HG02973 (cell line): ENCODE measurements around the gene GRIK2.

ENCODE experiments used
- ATAC-seq: cut with Tn5 transposase; IDR thresholded peaks from one replicate; pipeline ENCODE4 v1.9.1; 2021; ENCODE audit warnings: moderate library complexity; ENCODE audit not compliant: unreplicated experiment

The GRIK2 gene

DNA sequence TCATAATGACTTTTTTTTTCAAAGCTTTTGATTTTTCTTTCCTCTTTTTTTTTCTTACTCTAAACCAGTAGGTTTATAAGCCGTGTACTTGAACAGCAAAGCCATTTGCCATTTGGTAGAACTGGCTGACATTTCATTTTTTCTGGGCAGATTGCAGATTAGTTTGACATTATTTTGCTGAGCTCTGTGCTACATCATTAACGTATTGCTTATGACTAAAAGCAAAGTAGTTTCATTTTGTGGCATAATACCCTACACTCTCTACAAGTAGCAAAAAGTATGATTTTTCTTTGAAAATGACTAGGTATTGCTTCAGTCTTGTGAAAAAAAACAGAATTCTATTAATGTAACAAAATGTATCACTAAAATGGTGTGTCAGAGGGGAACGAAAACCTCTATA lies 141.3 kb downstream of the GRIK2 start:
- no peak for ATAC-seq

DNA sequence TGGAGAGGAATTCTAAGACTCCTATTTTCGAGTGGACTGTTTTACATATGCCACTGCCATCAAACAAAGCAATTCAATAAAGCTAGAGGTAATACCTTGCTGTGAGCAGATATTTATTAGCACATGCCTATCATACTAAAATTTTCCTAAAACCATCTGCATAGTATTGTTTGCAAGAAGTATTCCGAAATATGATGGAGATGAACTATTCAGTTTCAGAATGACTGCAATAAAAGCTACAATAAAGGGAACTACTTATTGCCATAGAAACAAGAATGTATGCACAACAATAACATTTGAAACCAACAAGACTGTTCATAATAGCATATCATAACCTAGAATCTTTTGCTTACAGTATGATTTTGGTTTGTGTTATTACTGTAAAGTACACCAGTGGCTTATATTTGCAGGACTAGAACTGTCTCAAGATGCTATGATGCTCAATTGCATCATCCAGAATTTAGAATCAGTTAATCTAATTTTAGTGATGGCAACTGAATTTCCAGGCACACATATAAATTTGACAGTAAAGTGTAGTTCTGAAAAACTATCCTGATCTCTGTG lies 144.3 kb downstream of the GRIK2 start:
- ATAC-seq, result peak; percentile 67

DNA sequence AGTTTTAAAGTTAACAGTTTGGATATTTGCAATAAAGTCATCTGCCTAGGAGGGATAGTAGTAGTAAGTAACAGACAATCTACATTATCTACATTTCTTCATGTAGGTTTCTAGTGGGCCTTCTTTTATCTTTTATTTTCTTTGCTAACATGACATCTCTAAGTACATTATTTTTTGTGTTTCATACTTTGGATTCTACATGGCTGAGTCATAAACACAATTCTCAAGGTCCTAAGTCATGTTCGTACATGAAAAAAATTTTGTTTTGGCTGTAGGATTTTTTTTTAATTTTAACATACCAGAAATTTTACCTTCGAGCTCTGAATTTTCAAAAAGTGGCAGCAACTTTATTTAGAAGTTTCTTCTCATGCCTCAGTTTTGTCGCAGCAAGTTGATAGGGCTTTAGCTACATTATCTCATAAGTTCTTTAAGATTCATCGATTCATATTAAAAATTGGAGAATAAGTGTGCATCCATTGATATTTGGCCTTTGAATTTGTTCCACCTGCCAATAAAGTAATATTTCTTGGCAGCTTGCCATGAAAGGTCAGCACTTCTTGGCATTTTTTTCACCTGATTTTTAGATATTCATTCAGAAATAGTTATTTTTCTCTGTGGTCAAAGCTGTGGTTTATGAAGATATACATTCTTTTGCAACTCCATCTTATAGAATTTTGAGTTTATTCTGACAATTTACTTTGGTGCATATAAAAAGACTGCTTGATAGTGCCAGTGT lies 146.2 kb downstream of the GRIK2 start:
- no peak for ATAC-seq

DNA sequence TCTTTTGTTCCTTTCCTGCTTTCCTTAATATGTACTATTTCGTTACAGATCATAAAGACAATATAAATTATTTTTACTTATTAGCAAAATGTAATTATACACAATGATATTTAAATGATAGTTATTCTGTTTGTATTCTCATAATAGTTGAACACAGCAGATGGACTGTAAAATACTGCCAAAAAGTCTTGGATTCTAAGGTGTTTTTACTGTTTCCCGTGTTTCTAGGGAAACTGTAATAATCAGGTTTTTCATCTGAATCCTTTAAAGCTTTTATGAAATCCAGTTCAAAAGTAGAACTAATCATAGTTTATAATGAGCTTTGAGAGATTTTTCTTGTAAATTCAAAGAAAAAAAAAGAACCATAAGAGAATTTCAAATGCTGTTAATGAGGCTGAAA lies 148.4 kb downstream of the GRIK2 start:
- no peak for ATAC-seq

DNA sequence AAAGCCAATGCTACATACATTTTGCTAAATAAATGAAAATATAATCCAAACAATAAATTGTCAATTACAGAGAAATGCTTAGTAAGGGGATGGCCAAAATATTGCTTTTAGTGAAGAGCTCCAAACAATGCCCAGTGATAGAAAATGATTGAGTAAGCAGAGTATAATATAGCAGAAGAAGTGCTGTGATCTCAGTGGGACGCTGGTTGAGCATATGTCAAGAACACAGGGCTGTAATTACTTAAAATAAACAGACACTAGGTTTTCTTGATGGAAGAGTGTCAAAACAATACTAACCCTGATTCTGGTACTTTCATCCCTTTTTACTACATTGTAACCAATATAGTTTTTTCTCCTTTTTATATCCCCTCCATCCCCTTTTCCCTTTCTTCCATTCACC lies 150.3 kb downstream of the GRIK2 start:
- ATAC-seq, result no peak

DNA sequence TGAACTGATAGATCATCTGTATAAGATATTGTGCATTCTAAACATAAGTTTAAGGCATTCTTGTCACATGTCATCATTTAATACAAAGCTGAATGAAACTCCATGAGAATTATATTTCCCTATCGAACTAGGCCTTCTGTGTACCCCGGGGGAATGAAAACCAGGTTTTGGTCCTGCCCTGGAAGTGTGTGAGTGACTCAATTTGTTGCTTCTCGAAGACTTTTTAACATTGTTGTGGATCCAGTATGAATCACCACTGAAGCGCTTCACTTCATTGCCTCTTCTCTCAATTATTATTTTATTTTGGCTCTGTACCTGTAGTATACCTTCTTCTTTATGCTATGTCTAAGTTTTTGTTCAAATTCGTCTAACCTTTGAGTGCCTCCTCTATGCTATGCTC lies 150.8 kb downstream of the GRIK2 start:
- no peak for ATAC-seq

DNA sequence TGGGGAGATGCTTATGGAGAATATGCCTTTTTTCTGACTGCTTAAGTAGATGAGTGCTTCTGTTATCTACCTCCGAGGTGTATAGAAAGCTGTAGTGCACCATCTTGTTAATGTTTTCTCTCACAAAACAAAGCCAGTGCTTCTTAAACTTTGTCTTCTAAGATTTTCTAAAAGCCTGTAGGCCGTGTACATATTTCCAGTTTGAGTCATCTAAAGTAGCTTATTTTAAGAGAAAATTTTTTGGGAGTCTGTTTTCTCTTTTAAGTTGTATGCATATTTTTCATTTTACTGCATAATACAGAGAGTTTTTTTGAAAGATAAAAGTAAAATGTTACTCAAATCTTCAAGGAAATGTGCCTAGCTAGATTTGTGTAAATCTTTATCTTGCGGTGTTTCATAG lies 151.7 kb downstream of the GRIK2 start:
- ATAC-seq, result no peak

DNA sequence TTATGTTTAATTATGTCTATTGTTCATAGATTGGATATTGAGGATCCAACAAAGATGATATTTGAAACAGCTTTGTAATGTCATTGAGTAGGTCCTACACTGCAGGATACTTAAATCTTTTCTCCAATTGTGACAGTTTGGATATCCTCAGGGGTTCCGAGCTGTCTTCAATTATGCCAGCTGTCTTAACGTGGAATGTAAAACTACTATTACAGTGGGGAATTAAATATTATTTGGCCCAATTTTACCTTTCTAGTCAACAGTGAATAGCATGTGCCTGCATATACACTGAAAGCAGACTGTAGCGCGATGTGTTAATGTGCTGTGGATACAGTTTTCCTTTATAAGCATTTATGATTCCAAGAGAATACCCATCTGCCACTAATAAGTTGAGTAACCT lies 156.9 kb downstream of the GRIK2 start:
- ATAC-seq, result no peak

DNA sequence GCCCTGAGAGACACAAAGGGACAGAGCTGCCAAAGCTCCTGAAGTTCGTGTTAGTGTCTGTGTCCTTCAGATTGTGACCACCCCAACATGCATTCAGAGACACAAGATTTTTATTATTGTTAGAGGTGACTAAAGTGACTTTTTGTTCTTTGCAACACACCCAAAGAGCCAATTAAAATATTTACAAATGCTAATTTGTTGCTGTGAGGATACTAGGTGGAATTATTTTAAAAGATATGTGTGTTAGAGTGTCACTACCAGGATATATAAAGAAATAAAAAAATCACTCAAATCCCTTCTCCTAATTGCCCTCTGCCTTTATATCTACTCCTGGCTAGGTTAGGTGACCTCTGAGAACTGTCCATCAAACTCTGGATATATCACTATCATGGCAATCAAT lies 160.7 kb downstream of the GRIK2 start:
- no peak for ATAC-seq

DNA sequence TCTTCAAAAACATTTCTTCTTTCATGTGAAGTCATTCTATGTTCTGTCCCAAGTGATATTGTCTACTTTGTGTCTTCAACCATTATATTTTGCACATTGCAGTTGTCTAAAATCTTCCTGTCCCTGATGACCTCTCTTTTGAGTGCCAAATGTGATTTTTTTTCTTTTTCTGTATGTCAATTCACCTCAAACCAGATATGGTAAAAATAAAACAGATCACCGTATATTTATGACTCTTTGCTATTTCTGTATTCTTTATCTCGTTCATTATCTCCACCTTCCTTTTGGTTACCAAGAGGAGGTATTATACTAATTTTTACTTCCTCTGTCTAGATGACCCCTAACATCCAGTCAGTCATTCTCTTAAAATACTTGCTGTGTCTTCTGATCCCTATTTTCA lies 165.2 kb downstream of the GRIK2 start:
- no peak for ATAC-seq

DNA sequence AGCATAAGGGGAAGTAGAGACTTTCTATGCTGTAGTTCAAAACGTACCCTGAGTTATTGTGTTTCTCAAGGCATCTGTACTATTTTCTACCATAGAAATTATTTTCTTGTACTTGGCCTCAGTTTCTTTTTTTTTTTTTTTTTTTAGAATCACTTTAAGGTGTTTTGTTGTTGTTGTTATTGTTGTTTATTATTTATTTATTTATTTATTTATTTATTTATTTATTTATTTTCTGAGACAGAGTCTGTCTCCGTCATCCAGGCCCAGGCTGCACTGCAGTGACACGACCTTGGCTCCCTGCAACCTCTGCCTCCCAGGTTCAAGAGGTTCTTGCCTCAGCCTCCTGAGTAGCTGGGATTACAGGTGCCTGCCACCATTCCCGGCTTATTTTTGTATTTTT lies 179.1 kb downstream of the GRIK2 start:
- no peak for ATAC-seq

DNA sequence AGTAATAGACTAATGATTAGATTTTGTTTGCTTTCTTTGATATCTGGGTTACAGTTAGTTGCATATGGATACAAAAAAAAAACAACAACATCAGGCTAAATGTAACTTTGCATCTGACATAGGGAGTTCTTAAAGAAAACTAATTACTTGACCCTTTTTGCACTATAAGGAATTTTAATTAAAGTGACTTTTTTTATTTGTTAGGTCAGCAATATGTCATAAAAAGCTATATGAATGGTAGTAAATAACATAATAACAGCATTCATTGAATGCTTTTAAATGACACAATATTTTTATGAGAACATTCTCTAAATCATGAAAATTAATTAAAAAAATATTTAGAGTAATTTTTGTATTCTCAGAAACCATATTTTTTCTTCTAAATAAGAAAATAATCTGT lies 183.6 kb downstream of the GRIK2 start:
- no peak for ATAC-seq

DNA sequence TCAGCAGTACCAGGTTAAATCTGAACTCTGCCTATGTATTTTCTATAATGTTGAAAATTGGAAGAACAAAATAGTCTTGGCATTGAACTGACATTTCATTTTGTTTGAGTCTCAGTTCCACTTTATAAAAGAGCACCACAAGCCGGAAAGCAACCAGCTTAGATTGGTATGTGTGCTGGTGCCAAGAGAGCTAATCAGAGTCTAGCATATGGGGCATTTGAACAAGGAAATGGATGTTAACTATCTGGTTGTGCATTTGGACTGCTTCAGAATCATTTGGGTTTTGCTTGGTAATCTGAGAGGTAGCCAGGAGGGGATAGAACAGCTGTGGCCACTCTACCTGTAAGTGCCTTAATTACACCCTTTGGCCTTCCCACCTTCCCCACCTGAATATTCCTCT lies 184.8 kb downstream of the GRIK2 start:
- no peak for ATAC-seq

DNA sequence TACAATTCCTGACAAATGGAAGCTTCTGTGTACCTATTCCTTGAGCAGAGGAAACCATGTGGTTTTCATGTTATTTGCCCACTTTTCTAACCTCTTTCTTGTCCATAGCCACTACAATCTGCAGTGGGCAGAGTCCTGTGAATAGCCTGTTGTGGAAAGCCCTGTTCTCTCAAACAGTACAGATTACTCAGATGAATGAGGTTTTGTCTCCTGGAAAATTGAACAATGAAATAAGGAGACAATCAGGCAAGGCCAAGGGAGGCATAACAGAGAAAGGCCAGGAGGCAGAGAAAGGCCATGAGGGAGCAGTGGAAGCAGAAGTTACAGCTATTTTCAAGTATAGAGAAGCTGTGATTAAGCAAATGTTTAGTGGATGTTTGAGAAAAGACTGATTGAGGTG lies 189.3 kb downstream of the GRIK2 start:
- no peak for ATAC-seq

DNA sequence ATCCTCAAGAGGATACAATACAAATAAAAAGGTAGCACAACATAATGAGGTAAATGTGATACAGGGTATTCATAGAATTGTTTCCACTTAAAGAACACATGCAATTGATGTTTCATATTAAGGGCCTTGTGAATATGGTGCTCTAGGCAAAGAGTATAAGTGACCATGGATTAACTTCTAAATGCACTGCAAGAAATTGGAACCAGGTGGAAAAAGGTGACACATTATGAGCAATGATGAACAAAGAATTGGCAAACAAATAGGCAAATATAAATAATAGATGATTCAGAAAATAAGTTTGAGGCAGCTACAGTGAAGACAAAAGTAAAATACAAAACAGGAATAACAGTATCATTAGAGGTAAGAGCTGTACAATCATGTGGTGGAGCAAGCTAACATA lies 192.0 kb downstream of the GRIK2 start:
- ATAC-seq, result no peak

DNA sequence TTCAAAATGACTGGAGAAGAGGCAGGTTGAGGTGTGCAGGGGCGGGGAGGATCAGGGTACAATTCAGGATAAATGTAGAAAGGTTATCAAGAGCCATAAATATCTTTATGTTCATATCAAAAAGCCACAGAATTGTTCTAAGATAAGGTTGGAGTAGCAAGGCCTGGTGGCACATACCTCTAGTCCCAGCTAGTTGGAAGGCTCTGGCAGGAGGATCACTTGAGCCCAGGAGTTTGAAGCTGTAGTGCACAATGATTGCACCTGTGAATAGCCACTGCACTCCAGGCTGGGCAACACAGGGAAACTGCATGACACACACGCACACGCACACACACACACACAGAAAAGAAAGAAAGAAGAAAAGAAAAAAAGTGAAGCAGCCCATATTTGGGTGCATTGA lies 194.8 kb downstream of the GRIK2 start:
- no peak for ATAC-seq

DNA sequence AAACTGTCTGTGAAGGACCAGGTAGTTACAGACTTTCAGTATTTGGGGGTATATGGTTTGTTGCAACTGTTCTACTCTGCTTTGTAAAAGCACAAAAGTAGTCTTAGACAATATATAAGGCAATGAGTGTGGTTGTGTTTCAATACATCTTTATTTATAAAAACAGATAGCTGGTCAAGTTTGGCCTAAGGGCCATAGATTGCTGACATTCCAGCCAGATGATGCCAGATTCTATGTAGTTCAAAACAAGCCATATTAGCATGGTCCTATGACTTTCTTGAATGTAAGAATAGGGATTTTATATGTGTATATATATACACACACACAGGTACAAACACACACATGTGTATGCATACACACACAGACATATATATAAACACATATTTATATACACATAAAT lies 201.8 kb downstream of the GRIK2 start:
- ATAC-seq, result no peak

DNA sequence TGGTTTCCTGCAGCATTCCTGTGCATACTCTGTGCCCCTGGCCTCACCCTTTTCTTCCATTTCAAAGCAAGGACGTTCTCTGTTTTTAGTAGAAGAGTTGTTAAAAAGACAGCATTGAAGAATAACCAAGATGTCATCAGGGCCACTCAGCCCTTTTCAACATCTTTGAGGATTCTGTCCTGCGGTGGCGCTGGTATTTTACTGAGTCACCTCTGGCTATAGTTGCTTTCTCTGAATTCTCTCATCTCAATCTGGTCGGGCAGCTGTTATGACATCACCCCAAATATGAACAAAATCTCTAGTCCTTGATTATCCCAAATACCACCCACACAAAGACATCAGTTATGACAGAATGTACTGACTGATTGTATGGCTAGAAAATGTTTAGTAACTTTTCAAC lies 204.2 kb downstream of the GRIK2 start:
- ATAC-seq, result no peak

DNA sequence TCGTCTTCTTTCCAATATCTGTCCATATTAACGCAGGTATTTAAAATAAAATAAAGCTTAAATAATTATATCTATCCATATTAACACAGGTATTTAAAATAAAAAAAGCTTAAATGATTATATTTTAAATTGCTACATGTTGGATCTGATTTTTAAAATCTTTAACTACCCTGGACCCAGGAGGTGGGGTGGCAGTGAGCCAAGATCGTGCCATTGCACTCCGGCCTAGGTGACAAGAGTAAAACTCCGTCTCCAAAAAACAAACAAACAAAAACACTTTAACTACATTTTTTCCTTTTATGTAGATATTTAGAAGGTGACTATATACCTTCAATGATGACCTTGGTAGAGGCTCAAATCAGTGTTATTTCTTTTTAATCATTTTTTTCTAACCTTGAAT lies 211.9 kb downstream of the GRIK2 start:
- ATAC-seq, result no peak

DNA sequence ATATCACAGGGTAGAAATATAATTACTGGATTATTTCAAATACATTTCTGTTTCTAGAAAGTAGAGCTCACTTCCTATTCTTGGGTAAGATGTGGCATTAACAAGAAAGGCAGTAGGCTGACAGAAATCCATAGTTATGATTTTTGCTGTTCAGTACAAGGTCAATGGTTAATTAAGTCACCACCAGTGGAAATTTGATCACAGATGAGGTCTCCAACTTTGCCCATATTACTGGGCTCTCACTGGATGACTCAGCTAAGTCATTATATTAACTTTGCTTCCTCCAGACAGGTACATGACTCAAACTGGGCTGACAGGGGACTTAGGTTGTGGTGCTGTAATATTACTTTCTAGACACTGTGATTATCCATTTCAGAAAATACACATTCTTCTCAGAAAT lies 212.4 kb downstream of the GRIK2 start:
- peak; percentile 93 for ATAC-seq

DNA sequence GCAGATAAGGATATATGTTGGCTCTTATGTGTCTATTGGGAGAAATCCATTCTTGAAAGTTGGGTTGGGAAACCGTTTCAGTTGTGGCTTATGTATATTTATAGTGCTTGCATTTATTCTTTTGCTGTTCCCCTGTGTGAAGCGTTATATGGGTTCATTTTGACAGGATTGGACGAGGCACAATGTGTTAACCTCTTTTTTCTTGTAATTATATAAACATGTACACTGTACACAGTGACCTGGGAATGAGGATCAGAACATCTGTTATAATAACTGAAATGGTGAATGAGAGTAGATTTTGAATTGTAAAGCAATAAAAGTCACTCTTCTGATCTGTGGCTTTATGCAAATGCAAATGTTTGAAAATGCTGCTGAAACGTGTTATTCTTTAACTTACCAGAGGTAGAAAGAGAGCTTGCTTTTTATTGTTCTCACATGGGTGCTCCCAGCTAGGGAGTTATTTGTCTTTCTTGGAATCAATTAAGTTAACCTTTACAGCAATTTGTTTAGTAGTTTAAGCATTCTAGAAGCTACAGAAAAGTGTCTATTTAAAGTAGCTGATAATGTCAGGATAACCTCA lies 213.7 kb downstream of the GRIK2 start:
- no peak for ATAC-seq

DNA sequence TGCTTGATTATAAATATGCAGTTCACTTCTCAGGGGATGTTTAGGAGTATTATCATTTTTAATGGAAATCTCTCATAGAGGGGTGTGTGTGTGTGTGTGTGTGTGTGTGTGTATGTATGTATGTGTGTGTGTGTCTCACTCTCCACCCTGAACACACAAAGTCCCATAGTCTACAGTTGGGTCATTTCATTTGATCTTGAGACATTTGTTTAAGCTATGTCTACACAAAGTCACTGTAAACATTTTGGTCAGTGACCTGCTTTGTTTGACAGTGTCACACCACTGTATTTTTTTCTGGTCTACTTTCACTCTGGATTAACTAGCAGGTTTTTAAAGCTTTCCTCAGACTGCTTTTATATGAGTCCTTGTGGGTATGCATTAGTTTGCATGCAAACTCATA lies 215.2 kb downstream of the GRIK2 start:
- no peak for ATAC-seq

DNA sequence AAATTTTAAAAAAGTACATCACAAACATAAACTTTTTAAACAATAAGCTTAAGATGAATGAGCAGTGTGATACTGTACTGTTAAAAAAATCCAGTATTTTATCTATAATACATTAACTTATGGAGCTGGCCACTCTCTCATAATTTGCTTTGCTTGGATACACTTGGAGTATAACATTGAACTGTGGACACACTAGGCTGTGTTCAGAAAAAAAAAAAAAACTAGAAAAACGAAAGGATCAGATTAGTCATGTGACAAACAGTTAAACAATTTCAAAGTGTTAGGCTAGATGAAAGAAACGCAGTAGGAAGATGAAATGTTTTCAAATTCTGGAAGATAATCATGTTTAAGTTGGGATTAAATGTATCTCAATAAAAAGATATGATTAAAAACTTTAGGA lies 220.0 kb downstream of the GRIK2 start:
- no peak for ATAC-seq
